GM23248 (cell line): ENCODE data around the gene GCAT. TPM values are rescaled to one million over a fixed set of nuclear protein-coding genes. Genes with fewer than 3 reads are reported as not detected.

Experiments
- DNase-seq: peaks from one replicate; pipeline ENCODE4 v3.0.0-alpha.2; 2015
- H2AFZ ChIP-seq: fragments of 200-600 bp; sonication (generic); 2 replicates; pipeline ENCODE4 v1.6.1; 2016; ENCODE audit warnings: antibody characterized with exemption
- H3F3A ChIP-seq: fragments of 200-600 bp; sonication (generic); 2 replicates; pipeline ENCODE4 v1.6.1; 2016; ENCODE audit warnings: mild to moderate bottlenecking, antibody characterized with exemption, mixed run types; ENCODE audit not compliant: insufficient read depth
- H3K27ac ChIP-seq: fragments of 200-600 bp; sonication (generic); 2 replicates; pipeline ENCODE4 v1.5.1; 2016; ENCODE audit warnings: mild to moderate bottlenecking
- H3K27me3 ChIP-seq: fragments of 200-600 bp; sonication (generic); replicated peaks from 2 replicates; pipeline ENCODE4 v1.6.1; 2016; ENCODE audit warnings: mild to moderate bottlenecking; ENCODE audit not compliant: insufficient read depth
- H3K36me3 ChIP-seq: fragments of 200-600 bp; sonication (generic); 2 replicates; pipeline ENCODE4 v1.6.1; 2016; ENCODE audit warnings: low read depth, mild to moderate bottlenecking
- H3K4me1 ChIP-seq: fragments of 200-600 bp; sonication (generic); 2 replicates; pipeline ENCODE4 v1.6.1; 2016; ENCODE audit warnings: mild to moderate bottlenecking; ENCODE audit not compliant: insufficient read depth
- H3K4me2 ChIP-seq: fragments of 200-600 bp; sonication (generic); one replicate; pipeline ENCODE4 v1.6.1; 2016; ENCODE audit warnings: mild to moderate bottlenecking; ENCODE audit not compliant: unreplicated experiment
- H3K4me3 ChIP-seq: fragments of 200-600 bp; sonication (generic); 2 replicates; pipeline ENCODE4 v1.5.1; 2016; ENCODE audit warnings: mild to moderate bottlenecking
- H3K79me2 ChIP-seq: fragments of 200-600 bp; sonication (generic); 2 replicates; pipeline ENCODE4 v1.6.1; 2016; ENCODE audit warnings: mild to moderate bottlenecking; ENCODE audit not compliant: insufficient read depth
- H3K9ac ChIP-seq: fragments of 200-600 bp; sonication (generic); 2 replicates; pipeline ENCODE4 v1.6.1; 2016; ENCODE audit warnings: mild to moderate bottlenecking
- H3K9me2 ChIP-seq: fragments of 200-600 bp; sonication (generic); 2 replicates; pipeline ENCODE4 v1.6.1; 2016; ENCODE audit warnings: mixed run types, mild to moderate bottlenecking, moderate library complexity; ENCODE audit not compliant: insufficient read depth
- H3K9me3 ChIP-seq: fragments of 200-600 bp; sonication (generic); one replicate; pipeline ENCODE4 v1.6.1; 2017; ENCODE audit warnings: low read depth
- H4K20me1 ChIP-seq: fragments of 200-600 bp; sonication (generic); 2 replicates; pipeline ENCODE4 v1.6.0; 2016; ENCODE audit not compliant: insufficient read depth
- EZH2 ChIP-seq: fragments of 200-600 bp; sonication (generic); IDR thresholded peaks from 2 replicates; pipeline ENCODE4 v1.6.1; 2018; ENCODE audit warnings: antibody characterized with exemption, mild to moderate bottlenecking; ENCODE audit not compliant: insufficient read depth, poor library complexity, severe bottlenecking
- EZH2phosphoT487 ChIP-seq: fragments of 200-600 bp; sonication (generic); IDR thresholded peaks from 2 replicates; pipeline ENCODE4 v1.6.1; 2018; ENCODE audit warnings: antibody characterized with exemption, moderate library complexity, mild to moderate bottlenecking, low read depth; ENCODE audit not compliant: insufficient read depth
- WGBS, 2 experiments: methylation state at CpG; one replicate each; pipeline ENCODE4 v1.1.6; 2015 to 2017; ENCODE audit warnings: low lambda C conversion rate in 2 of 2, low coverage in 1 of 2; ENCODE audit errors: missing lambda C conversion rate in 2 of 2; 5-methylcytosine and 5-hydroxymethylcytosine counted together
- in situ Hi-C: fragments of 300-500 bp; cut with MboI; formaldehyde crosslinking; loops from 2 replicates; pipeline ENCODE4 v1.15.0; 2020
- polyA plus RNA-seq: library from polyadenylated mRNA; unstranded; fragments of >200 nt; fragmentation: Nextera tagmentation; extraction: Ambion mirVana; gene quantifications from 2 replicates; pipeline ENCODE4 v1.2.1, GENCODE V29; 2016
- total RNA-seq: library from RNA; depleted of rRNA; stranded (reverse); fragments of >200 nt; shearing (Covaris generic); gene quantifications from 2 replicates; pipeline ENCODE4 v1.2.3, GENCODE V29; 2014

Gene GCAT
- total and polyA plus RNA-seq, 2 experiments from 2014 or later = 31.5 to 36.1 TPM

DNA sequence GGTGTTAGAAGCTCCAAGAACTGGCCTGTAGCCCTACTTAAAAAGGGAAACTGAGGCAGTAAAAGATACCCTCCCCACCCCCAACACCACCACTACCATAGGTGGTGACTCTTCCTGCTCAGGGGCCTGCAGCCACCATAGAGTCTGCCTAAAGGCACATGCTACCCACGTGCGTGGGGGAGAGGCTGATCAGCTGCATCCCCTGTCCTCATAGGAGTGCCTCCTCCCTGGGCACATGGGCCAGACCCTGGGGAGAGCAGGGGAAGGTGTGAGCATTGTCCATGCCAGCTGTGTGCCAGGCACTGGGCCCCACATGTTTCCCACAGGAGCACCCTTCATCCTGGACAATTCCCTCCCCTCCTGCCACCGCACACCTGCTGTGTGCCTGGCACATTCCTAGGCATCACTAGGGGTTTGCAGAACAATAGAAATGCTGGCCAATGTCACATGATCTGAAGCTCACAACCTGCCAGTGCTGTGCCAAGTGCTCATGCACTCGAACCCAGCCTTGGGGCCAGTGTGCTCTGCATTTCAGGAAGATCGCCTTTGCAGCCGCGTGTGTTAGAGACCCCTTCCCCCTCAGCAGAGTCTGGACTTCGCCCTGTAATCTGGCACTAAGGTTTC is 41.7 kb upstream of the GCAT start:
- Histone ChIP-seq H3K36me3 (peaks cover 18% of the 10 kb centered on the region; the same call in 1 of the 2 replicates), H2AFZ (no peak overlapping the region), H3K9me3 (no peaks in the 10 kb centered on the region), H3K4me1 (no peaks in the 10 kb centered on the region), H3K27ac (no peak overlapping the region), H3K79me2 (0 out of 2 replicates have a peak, but pooled peaks cover 5% of the 10 kb centered on the region), H3K4me3 (no peak overlapping the region), H3F3A (no peaks in the 10 kb centered on the region), H3K9me2 (no peaks in the 10 kb centered on the region), H3K27me3 (no peaks in the 10 kb centered on the region), H3K9ac (no peak overlapping the region), H3K4me2 (no peak overlapping the region), H4K20me1 (no peaks in the 10 kb centered on the region)
- 84 to 91% methylated on average over 8 of the region's 8 CpGs for WGBS, 2 experiments
- no peak for DNase-seq
- in situ Hi-C loops = no loop called here
- TF ChIP-seq EZH2phosphoT487 = no peak
- TF ChIP-seq EZH2 = no peak

GRCh38 chr22:37768273-37768672 is 39.5 kb upstream of the GCAT start:
- H3K36me3 ChIP-seq = peaks cover 21% of the 10 kb centered on the region

GRCh38 chr22:37769056-37769455 is 38.7 kb upstream of the GCAT start:
- in situ Hi-C loops = no loop called here
- Histone ChIP-seq H3K36me3 (peaks cover 25% of the 10 kb centered on the region), H2AFZ (no peak overlapping the region), H3K9me2 (no peaks in the 10 kb centered on the region), H3K4me1 (no peaks in the 10 kb centered on the region), H3K79me2 (0 out of 2 replicates have a peak, but pooled peaks cover 2% of the 10 kb centered on the region), H3K4me2 (no peak overlapping the region), H3K9me3 (no peaks in the 10 kb centered on the region), H3K4me3 (no peak overlapping the region), H3K27me3 (no peaks in the 10 kb centered on the region), H4K20me1 (no peaks in the 10 kb centered on the region), H3K9ac (no peak overlapping the region), H3K27ac (no peak overlapping the region), H3F3A (no peaks in the 10 kb centered on the region)
- DNase-seq = no peak
- 95 to 97% methylated on average over 24 of the region's 24 CpGs for WGBS, 2 experiments
- TF ChIP-seq EZH2 = no peak
- TF ChIP-seq EZH2phosphoT487 = no peak

More at GRCh38 chr22:37768273-37768672, 39.5 kb upstream of the GCAT start:
- 0 out of 2 replicates have a peak, but pooled peaks cover 5% of the 10 kb centered on the region for H3K79me2 ChIP-seq
- H3F3A ChIP-seq = no peaks in the 10 kb centered on the region
- H2AFZ ChIP-seq = no peak overlapping the region
- H3K9ac ChIP-seq = no peak overlapping the region
- no peaks in the 10 kb centered on the region for H3K27me3 ChIP-seq
- H3K9me3 ChIP-seq = no peaks in the 10 kb centered on the region
- H3K4me2 ChIP-seq = no peak overlapping the region
- in situ Hi-C loops = no loop called here
- H3K4me3 ChIP-seq = no peak overlapping the region
- WGBS, 2 experiments = 97 to 100% methylated on average over 3 of the region's 3 CpGs
- TF ChIP-seq EZH2phosphoT487 (no peak), EZH2 (no peak)
- no peaks in the 10 kb centered on the region for H3K4me1 ChIP-seq
- no peaks in the 10 kb centered on the region for H3K9me2 ChIP-seq
- H4K20me1 ChIP-seq = no peaks in the 10 kb centered on the region
- H3K27ac ChIP-seq = no peak overlapping the region
- no peak for DNase-seq

DNA sequence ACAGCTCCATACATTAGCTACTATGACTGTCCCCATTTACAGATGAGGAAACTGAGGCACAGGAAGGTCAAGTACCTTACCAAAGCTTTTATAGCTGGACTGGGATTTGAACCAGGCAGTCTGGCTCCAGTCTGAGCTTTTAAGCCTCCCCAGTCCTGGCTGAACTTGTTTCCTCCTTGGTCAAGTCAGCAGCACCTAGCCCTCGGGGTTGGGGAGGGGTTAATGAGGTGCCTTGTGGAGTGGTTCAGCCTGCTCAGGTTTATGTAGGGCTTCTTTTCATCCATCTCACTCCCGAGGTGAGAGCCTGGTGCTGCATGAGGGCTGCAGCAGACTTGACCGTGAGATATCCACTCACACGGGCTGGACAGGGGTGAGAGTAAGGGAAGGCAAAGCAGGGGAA is 36.7 kb upstream of the GCAT start:
- Histone ChIP-seq H3K27me3 (no peaks in the 10 kb centered on the region), H3K9me3 (no peaks in the 10 kb centered on the region), H3K9me2 (no peaks in the 10 kb centered on the region), H4K20me1 (no peaks in the 10 kb centered on the region), H3K27ac (no peak overlapping the region), H3K9ac (no peak overlapping the region), H3K4me1 (peaks cover 13% of the 10 kb centered on the region), H2AFZ (no peak overlapping the region), H3K4me2 (no peak overlapping the region), H3K36me3 (peaks cover 14% of the 10 kb centered on the region), H3F3A (peaks cover 19% of the 10 kb centered on the region; the same call in 1 of the 2 replicates), H3K79me2 (no peaks in the 10 kb centered on the region), H3K4me3 (no peak overlapping the region)
- DNase-seq = no peak
- in situ Hi-C loops = no loop called here
- WGBS, 2 experiments = 56 to 58% methylated on average over 4 of the region's 4 CpGs
- TF ChIP-seq EZH2phosphoT487 (no peak), EZH2 (no peak)
